Mucosa of descending colon (tissue), 3 donors: ENCODE data around the gene MED15. TPM values are rescaled to one million over a fixed set of nuclear protein-coding genes. Genes with fewer than 3 reads are reported as not detected.

Source experiments
- ATAC-seq: fragments of 200-7000 bp; cut with Tn5 transposase; one replicate; pipeline ENCODE4 v1.9.1; 2020; ENCODE audit warnings: mild to moderate bottlenecking, moderate library complexity
- DNase-seq, 3 donors: peaks; one replicate each; pipeline ENCODE4 v3.0.0-alpha.2; 2020
- H3K36me3 ChIP-seq: fragments of 200-600 bp; one replicate; pipeline ENCODE4 v1.8.0; 2021; ENCODE audit warnings: low read depth, mild to moderate bottlenecking
- H3K4me1 ChIP-seq: fragments of 200-600 bp; one replicate; pipeline ENCODE4 v1.8.0; 2021; ENCODE audit warnings: low read depth, mild to moderate bottlenecking
- H3K4me3 ChIP-seq: fragments of 200-600 bp; one replicate; pipeline ENCODE4 v1.8.0; 2021; ENCODE audit warnings: mild to moderate bottlenecking
- H3K9me3 ChIP-seq: fragments of 200-600 bp; one replicate; pipeline ENCODE4 v1.8.0; 2021; ENCODE audit warnings: mild to moderate bottlenecking
- intact Hi-C, 2 donors: fragments of 100-400 bp; cut with DNase I in 1 of 2; cut with micrococcal nuclease in 1 of 2; formaldehyde crosslinking; loops; one replicate each; pipeline versions ENCODE4 v1.11.0 to v1.11.1; 2022; cut with DNase I, micrococcal nuclease
- total RNA-seq, 3 donors: library from RNA; stranded (reverse); fragmentation: NEBNext Ultra II Directional in 2 of 3; extraction: Animal tissue kit (Norgen Biotek cat#: 25700) in 2 of 3; gene quantifications; one replicate each; pipeline versions ENCODE4 v1.2.1 to v1.2.4, GENCODE V29; 2021 to 2023
- TF ChIP-seq, protein P1 (sequence below): fragments of 200-600 bp; IDR thresholded peaks from one replicate; pipeline ENCODE4 v1.8.0; 2022; ENCODE audit warnings: antibody characterized with exemption, mild to moderate bottlenecking
- donor health status: DM: no; HTN: no; CAD: no; lungs with moderate emphysema.
- donor health status: DM: no; HTN: no; CAD: no.
- donor health status: DM: no; HTN: yes; CAD: no.

Gene MED15
- total RNA-seq, 3 donors from 2014 or later: 99.9 to 125 (median 114) TPM

DNA sequence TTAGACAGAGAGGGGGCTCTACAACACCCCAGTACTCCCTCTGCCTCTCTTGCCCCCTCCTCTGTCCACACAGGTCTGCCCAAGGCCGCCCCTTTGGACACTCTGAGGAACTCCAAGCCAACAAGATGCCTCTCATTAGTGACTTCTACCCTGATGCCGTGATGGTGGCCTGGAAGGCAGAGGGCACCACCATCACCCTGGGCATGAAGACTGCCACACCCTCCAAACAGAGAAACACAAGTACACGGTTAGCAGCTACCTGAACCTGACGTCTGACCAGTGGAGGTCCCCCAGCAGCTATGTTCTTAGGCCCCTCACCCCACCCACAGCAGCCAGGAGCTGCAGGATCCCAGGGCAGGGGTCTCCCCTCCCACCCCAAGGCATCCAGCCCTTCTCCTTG is 125.1 kb downstream of the MED15 start:
- TF ChIP-seq, protein P1, sequence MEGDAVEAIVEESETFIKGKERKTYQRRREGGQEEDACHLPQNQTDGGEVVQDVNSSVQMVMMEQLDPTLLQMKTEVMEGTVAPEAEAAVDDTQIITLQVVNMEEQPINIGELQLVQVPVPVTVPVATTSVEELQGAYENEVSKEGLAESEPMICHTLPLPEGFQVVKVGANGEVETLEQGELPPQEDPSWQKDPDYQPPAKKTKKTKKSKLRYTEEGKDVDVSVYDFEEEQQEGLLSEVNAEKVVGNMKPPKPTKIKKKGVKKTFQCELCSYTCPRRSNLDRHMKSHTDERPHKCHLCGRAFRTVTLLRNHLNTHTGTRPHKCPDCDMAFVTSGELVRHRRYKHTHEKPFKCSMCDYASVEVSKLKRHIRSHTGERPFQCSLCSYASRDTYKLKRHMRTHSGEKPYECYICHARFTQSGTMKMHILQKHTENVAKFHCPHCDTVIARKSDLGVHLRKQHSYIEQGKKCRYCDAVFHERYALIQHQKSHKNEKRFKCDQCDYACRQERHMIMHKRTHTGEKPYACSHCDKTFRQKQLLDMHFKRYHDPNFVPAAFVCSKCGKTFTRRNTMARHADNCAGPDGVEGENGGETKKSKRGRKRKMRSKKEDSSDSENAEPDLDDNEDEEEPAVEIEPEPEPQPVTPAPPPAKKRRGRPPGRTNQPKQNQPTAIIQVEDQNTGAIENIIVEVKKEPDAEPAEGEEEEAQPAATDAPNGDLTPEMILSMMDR: no peak
- intact Hi-C loops: no loop called here
- Histone ChIP-seq H3K4me3 (no peak overlapping the region), H3K4me1 (no peaks in the 10 kb centered on the region), H3K9me3 (no peaks in the 10 kb centered on the region), H3K36me3 (no peaks in the 10 kb centered on the region)
- ATAC-seq: no peak
- no peak for DNase-seq

DNA sequence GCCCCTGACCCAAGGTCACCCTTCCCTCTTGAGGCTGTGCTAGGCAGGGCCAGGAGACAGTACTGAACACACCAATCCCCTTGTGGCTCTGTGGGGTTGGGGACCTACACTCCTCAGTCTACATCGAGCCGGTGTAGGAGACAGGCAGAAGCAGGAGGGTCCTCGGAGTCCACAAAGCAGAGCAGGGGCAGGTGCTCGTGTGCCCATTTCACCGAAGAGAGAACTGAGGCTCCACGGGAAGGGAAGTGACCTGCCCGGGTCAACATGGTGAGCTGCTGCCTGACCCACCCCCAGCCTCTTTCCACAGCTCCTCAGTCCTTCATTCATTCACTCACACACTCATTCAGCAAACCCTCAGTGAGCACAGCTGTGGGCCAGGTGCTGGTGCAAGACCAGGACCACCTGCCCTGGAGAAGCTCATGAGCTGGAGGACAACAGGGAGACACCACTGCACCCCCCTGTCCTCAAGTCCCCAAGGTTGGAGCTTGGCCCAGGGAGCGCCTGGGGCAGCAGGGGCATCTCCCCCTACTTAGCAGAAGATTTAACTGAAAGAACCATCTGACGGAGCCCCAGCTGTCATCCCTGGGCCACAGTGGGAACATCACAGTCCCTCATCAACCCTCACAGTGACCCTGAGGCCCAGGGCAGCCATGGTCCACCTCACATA is 127.3 kb downstream of the MED15 start:
- no peaks in the 10 kb centered on the region for H3K4me1 ChIP-seq
- ATAC-seq: no peak
- intact Hi-C loops: no loop called here
- TF ChIP-seq, protein P1: no peak
- no peaks in the 10 kb centered on the region for H3K36me3 ChIP-seq
- no peaks in the 10 kb centered on the region for H3K9me3 ChIP-seq
- no peak overlapping the region for H3K4me3 ChIP-seq
- DNase-seq: no peak

DNA sequence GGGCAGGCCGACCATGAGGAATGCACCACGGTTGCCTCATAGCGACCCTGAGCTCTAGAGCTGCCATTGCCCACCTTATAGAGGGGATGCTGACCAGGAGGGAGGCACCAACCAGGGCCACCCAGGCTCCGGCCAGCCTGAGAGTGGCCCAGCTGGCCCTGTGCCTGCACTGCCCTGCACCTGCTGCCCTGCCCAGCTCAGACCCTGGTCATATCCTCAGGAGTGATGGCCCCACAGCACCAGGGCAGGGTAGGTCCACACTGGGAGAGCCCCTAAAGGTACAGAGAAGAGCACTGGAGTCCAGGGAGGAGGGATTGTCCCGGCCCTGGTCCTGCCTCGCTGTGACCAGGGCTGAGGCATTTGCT is 127.8 kb downstream of the MED15 start:
- no peak for ATAC-seq
- no peaks in the 10 kb centered on the region for H3K4me1 ChIP-seq

DNA sequence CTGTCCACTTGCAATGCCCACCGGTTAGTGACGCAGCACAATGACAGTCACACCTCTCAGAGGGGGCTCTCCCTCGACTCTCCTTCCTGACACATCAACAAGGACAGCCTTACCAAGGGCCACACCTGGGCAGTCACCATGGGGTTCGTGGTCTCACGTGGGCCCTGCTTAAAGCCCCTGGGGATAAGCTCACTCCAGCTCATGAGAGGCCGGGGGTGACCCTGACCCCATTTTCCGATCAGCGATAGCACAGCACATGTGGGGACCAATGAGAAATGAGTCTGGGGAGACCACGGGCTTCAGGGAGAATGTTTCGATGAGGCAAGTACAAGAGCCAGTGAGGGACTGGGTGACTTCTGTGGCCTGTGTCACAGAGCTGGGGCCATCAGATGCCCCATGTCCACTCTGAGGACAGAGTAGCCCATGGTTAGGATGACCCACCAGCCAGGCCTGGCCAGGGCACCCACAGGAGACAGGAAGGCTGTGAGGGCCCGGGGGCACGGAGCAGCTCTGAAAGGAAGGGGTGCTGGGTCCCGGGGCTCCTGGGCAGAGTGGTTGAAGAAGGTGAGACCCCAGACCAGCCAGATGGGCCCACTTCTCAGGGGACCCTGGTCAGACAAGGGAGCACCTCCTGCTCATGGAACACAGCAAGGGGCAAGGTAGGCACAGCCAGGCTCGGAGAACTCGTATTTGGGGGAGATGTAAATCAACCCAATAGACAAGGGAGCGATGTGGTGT is 128.8 kb downstream of the MED15 start:
- Histone ChIP-seq H3K9me3 (no peaks in the 10 kb centered on the region), H3K4me1 (no peaks in the 10 kb centered on the region), H3K4me3 (no peak overlapping the region), H3K36me3 (no peaks in the 10 kb centered on the region)
- DNase-seq (no peak), ATAC-seq (no peak)
- intact Hi-C loops: no loop called here
- TF ChIP-seq, protein P1: no peak

More for the DNA sequence above, 127.8 kb downstream of the MED15 start:
- no peaks in the 10 kb centered on the region for H3K36me3 ChIP-seq
- no peak for DNase-seq
- H3K9me3 ChIP-seq: no peaks in the 10 kb centered on the region
- TF ChIP-seq, protein P1: no peak
- H3K4me3 ChIP-seq: no peak overlapping the region
- intact Hi-C loops: no loop called here

GRCh38 chr22:20636945-20637344 is 129.5 kb downstream of the MED15 start:
- Histone ChIP-seq H3K36me3 (no peaks in the 10 kb centered on the region), H3K9me3 (no peaks in the 10 kb centered on the region), H3K4me3 (no peak overlapping the region), H3K4me1 (no peaks in the 10 kb centered on the region)
- intact Hi-C loops: no loop called here
- DNase-seq (no peak), ATAC-seq (no peak)
- TF ChIP-seq, protein P1: no peak

Other genes starting within 250 kb of the MED15 start
- gene RTN4R, start 239.3 kb upstream of the MED15 start, total RNA-seq: 1 to 10 TPM; 1.6 to 3.5 (median 2.5) TPM
- 10 to 100 TPM; 24.8 to 33.9 (median 27.5) TPM for gene DGCR6L, start 187.6 kb upstream of the MED15 start, total RNA-seq
- 10 to 100 TPM in 1 of 3 donors, 1 to 10 TPM in 2; 4.2 to 14.4 (median 4.8) TPM for gene ZNF74, start 113.5 kb upstream of the MED15 start, total RNA-seq
- 1 to 10 TPM; 1.2 to 8.7 (median 3.0) TPM for gene SCARF2, start 69.8 kb upstream of the MED15 start, total RNA-seq
- gene KLHL22, start 11.8 kb upstream of the MED15 start, total RNA-seq: 10 to 100 TPM in 2 of 3 donors, 1 to 10 TPM in 1; 9.5 to 24.1 (median 14.7) TPM